Measurements from ENCODE around the gene CARS1. TPM values are rescaled to one million over a fixed set of nuclear protein-coding genes. Genes with fewer than 3 reads are reported as not detected.

Gene CARS1
- polyA plus RNA-seq, 2 donors = 22.8 to 29.0 TPM

DNA sequence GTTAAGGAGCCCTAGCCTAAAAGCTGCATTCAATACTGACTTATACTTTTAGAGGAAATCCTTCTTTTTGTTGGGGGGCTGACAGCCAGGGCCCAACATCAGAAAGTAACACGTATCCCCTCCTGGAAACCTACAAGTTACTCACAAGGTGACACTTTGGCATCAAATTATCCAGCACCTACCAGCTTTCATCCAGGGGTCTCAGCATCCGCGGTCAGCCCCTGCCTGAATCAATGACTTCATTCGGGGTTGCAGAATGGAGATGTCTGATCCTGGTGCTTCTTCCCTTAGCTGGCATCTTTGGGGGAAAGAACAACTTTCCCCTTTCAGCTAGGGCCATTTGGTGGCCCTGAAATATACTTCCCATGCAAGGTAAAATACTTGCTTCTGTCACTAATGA lies 59.8 kb downstream of the CARS1 start:
- Histone ChIP-seq H3K36me3 (ENCODE audit: control insufficient read depth in 2 of 2, insufficient read depth in 2 of 2, low read length in 1 of 2) (peaks cover 3 to 12% of the 10 kb centered on the region in 2 donors), H3K9me3 (ENCODE audit: control insufficient read depth in 2 of 2, insufficient read depth in 1 of 2, low read depth in 1 of 2, low read length in 1 of 2) (no peaks in the 10 kb centered on the region), H3K27ac (ENCODE audit: low read depth in 2 of 2, low read length in 1 of 2) (no peak overlapping the region), H3K27me3 (ENCODE audit: control insufficient read depth in 1 of 2, insufficient read depth in 2 of 2, low read length in 2 of 2) (no peaks in the 10 kb centered on the region), H3K4me3 (ENCODE audit: low read depth in 1 of 2, low read length in 2 of 2) (no peak overlapping the region), H3K4me1 (ENCODE audit: control insufficient read depth in 2 of 2, insufficient read depth in 2 of 2, low read length in 1 of 2) (peaks cover 13 to 21% of the 10 kb centered on the region in 2 donors)
- WGBS, 2 donors = 89 to 91% methylated on average over 4 of the region's 4 CpGs

DNA sequence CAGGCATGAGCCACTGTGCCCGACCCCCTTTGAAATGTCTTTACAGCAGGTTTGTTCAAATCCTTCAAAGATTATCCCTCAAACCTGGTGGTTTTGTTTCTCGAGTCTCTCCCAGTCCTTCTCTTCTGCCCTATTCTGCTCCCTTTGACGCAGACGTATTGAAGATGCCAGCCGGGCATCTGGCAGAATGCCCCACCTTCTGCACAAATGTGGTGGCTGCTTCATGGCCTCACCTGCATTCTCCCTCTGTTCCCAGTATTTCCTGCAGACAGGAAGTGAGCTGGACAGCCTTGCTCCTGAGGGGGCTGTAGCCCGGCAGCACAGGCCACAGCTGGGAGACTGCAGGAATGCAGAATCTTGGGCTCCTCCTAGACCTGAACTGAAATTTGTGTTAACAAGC lies 60.2 kb downstream of the CARS1 start:
- H3K36me3 ChIP-seq (ENCODE audit: control insufficient read depth in 2 of 2, insufficient read depth in 2 of 2, low read length in 1 of 2) = peaks cover 3 to 10% of the 10 kb centered on the region in 2 donors
- no peak overlapping the region for H3K4me3 ChIP-seq (ENCODE audit: low read depth in 1 of 2, low read length in 2 of 2)
- H3K9me3 ChIP-seq (ENCODE audit: control insufficient read depth in 2 of 2, insufficient read depth in 1 of 2, low read depth in 1 of 2, low read length in 1 of 2) = no peaks in the 10 kb centered on the region
- H3K27ac ChIP-seq (ENCODE audit: low read depth in 2 of 2, low read length in 1 of 2) = no peak overlapping the region
- peaks cover 13 to 21% of the 10 kb centered on the region in 2 donors for H3K4me1 ChIP-seq (ENCODE audit: control insufficient read depth in 2 of 2, insufficient read depth in 2 of 2, low read length in 1 of 2)
- 63 to 70% methylated on average over 6 of the region's 6 CpGs for WGBS, 2 donors
- no peaks in the 10 kb centered on the region for H3K27me3 ChIP-seq (ENCODE audit: control insufficient read depth in 1 of 2, insufficient read depth in 2 of 2, low read length in 2 of 2)

DNA sequence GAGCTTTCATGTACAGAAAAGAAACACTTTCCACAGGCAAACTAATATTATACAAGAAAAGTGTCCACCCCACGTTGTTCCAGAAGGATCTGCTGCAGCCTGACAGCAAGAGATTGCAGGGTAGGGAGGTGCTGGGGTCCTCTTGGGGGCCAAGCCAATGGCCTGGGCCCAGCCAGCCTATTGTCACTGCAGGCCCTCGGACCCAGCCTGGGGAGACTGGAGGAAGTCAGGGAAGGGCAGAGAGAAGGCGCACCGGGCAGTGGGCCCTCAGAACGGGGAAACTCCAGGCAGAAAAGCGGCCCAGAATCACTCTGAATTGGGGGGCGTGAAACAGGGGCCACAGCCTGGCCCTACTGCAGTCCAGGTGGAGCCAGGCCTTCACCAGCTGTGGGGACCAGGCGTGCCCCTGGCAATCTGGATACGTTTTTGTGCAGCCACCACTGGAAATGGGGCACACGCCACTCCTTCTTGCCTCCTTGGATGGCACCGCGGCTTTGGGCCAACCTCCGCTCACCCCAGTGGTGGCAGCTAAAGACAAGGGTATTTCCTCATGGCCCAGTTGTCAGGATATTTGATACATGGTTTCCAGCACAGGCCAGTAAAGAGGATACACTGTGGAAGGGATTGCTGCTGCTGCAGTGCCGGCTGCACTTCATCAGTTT lies 61.2 kb downstream of the CARS1 start:
- no peaks in the 10 kb centered on the region for H3K27me3 ChIP-seq (ENCODE audit: control insufficient read depth in 1 of 2, insufficient read depth in 2 of 2, low read length in 2 of 2)
- WGBS, 2 donors = 86 to 87% methylated on average over 14 of the region's 14 CpGs
- H3K4me1 ChIP-seq (ENCODE audit: control insufficient read depth in 2 of 2, insufficient read depth in 2 of 2, low read length in 1 of 2) = peaks cover 7 to 15% of the 10 kb centered on the region in 2 donors

DNA sequence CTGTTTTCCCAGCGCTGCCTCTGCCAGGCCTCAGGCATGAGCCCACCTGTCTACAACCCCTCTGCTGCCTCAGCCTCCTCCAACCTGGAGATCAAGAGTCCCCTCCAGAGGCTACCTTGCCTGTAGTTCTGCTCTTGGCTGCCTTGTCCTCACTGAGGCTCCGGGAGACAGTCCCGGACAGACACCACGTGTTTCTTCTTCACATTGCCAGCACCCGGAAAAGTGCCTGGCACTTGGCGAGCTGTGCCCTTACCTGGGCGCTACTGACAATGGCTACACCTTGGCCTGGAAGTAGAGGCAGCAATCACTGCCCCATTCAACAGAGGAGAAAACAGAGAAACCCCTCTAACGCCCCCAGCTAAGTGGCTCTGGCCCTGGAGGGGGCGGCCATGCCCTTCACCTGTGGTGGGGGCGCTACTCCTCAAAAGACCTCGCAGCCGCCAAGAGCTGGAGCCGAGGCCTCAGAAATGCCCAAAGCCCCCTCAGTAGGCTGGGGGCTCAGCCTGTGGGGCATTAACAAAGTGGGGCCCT lies 62.1 kb downstream of the CARS1 start:
- H3K27ac ChIP-seq (ENCODE audit: low read depth in 2 of 2, low read length in 1 of 2) = no peak overlapping the region
- H3K4me3 ChIP-seq (ENCODE audit: low read depth in 1 of 2, low read length in 2 of 2) = no peak overlapping the region
- H3K27me3 ChIP-seq (ENCODE audit: control insufficient read depth in 1 of 2, insufficient read depth in 2 of 2, low read length in 2 of 2) = no peaks in the 10 kb centered on the region
- no peaks in the 10 kb centered on the region for H3K9me3 ChIP-seq (ENCODE audit: control insufficient read depth in 2 of 2, insufficient read depth in 1 of 2, low read depth in 1 of 2, low read length in 1 of 2)
- WGBS, 2 donors = 78 to 86% methylated on average over 13 of the region's 13 CpGs
- peaks cover 0 to 6% of the 10 kb centered on the region in 2 donors for H3K36me3 ChIP-seq (ENCODE audit: control insufficient read depth in 2 of 2, insufficient read depth in 2 of 2, low read length in 1 of 2)
- peaks cover 5 to 8% of the 10 kb centered on the region in 2 donors for H3K4me1 ChIP-seq (ENCODE audit: control insufficient read depth in 2 of 2, insufficient read depth in 2 of 2, low read length in 1 of 2)

More for the DNA sequence above, 61.2 kb downstream of the CARS1 start:
- Histone ChIP-seq H3K4me3 (ENCODE audit: low read depth in 1 of 2, low read length in 2 of 2) (no peak overlapping the region), H3K36me3 (ENCODE audit: control insufficient read depth in 2 of 2, insufficient read depth in 2 of 2, low read length in 1 of 2) (peaks cover 0 to 7% of the 10 kb centered on the region in 2 donors), H3K27ac (ENCODE audit: low read depth in 2 of 2, low read length in 1 of 2) (no peak overlapping the region), H3K9me3 (ENCODE audit: control insufficient read depth in 2 of 2, insufficient read depth in 1 of 2, low read depth in 1 of 2, low read length in 1 of 2) (no peaks in the 10 kb centered on the region)

DNA sequence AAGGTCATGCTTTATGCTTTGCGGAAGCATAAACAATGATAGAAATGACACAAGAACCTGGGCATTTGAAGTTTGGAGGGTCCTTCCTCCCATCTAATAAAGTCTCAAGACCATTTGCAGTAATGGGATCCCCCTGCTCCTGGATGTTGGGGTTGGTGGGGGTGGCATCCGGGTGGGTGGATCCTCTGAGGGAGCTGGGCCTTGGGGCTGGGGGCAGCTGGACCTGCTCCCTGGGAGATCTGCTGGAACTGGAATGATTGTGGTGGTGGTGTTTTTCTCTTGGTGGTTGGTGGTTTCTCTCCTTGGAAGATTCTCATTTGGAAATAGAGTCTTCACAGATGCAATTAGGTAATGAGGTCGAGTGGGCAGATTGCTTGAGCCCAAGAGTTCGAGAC lies 62.9 kb downstream of the CARS1 start:
- Histone ChIP-seq H3K27me3 (ENCODE audit: control insufficient read depth in 1 of 2, insufficient read depth in 2 of 2, low read length in 2 of 2) (no peaks in the 10 kb centered on the region), H3K9me3 (ENCODE audit: control insufficient read depth in 2 of 2, insufficient read depth in 1 of 2, low read depth in 1 of 2, low read length in 1 of 2) (no peaks in the 10 kb centered on the region), H3K36me3 (ENCODE audit: control insufficient read depth in 2 of 2, insufficient read depth in 2 of 2, low read length in 1 of 2) (no peaks in the 10 kb centered on the region), H3K4me1 (ENCODE audit: control insufficient read depth in 2 of 2, insufficient read depth in 2 of 2, low read length in 1 of 2) (peaks cover 3 to 5% of the 10 kb centered on the region in 2 donors), H3K4me3 (ENCODE audit: low read depth in 1 of 2, low read length in 2 of 2) (no peak overlapping the region), H3K27ac (ENCODE audit: low read depth in 2 of 2, low read length in 1 of 2) (no peak overlapping the region)
- 85 to 91% methylated on average over 4 of the region's 4 CpGs for WGBS, 2 donors

DNA sequence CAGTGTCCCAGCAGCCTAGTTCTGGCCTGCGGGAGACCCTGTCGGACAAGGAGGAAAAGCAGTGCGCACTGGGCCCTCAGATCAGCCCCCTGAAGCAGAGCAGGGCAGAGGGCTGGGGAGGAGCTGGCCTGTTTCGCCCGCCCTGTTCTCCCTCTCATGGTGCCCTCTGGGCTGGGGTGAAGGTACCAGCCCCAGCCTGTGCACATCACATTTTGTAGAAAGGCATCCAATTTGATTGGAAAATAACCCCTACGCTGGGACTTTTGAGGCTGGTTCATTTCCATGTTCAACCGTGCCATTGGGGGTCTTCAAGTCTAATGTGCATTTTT lies 64.3 kb downstream of the CARS1 start:
- Histone ChIP-seq H3K27ac (ENCODE audit: low read depth in 2 of 2, low read length in 1 of 2) (peak overlapping the region; percentile 44 to 59), H3K4me1 (ENCODE audit: control insufficient read depth in 2 of 2, insufficient read depth in 2 of 2, low read length in 1 of 2) (peaks cover 3 to 5% of the 10 kb centered on the region in 2 donors), H3K27me3 (ENCODE audit: control insufficient read depth in 1 of 2, insufficient read depth in 2 of 2, low read length in 2 of 2) (no peaks in the 10 kb centered on the region), H3K4me3 (ENCODE audit: low read depth in 1 of 2, low read length in 2 of 2) (peak overlapping the region; percentile 67), H3K36me3 (ENCODE audit: control insufficient read depth in 2 of 2, insufficient read depth in 2 of 2, low read length in 1 of 2) (no peaks in the 10 kb centered on the region), H3K9me3 (ENCODE audit: control insufficient read depth in 2 of 2, insufficient read depth in 1 of 2, low read depth in 1 of 2, low read length in 1 of 2) (no peaks in the 10 kb centered on the region)
- 25 to 35% methylated on average over 7 of the region's 7 CpGs for WGBS, 2 donors

DNA sequence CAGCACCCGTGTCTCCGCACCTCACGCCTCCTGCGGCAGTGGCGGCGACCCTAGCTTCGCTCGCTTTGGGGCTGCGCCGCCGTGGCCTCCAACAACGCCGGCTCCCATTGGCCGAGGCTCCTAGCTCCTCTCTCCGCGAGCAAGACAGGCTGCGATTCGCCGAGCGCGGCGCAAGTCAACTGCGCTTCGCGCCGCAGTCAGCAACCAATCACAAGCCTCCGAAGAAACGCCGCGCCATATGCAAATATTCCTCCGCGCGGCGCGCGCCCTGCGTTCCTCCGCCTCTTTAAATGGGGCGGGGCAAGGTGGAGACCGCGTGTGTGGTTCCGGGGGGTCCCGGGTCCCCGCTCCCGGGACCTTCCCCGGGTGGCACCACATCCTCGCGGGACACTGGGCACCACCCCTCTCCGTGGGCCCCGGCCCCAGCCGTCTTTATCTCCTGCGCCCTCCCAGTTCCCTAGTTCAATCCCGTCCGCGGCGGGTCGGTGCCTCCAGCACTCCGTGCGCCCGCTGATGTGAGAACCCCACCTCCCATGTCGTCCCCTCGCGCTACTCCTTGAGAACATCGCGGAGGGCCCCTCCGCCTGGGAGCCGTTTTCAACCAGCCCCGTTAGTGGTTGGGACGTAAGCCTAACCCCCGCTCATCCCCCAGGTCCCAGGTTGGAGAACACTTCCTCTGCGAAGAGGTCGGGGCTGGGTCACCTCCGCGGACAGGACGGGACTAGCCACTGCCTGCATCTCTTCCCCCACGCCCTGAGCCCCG lies 64.8 kb downstream of the CARS1 start, which contains the start of gene NAP1L4:
Gene NAP1L4 (minus strand): TSS at position 96 of the 763 bp plus-strand sequence. CDS start 13,109 bp downstream, outside the sequence.
- Histone ChIP-seq H3K4me1 (ENCODE audit: control insufficient read depth in 2 of 2, insufficient read depth in 2 of 2, low read length in 1 of 2) (peaks cover 3 to 7% of the 10 kb centered on the region in 2 donors), H3K36me3 (ENCODE audit: control insufficient read depth in 2 of 2, insufficient read depth in 2 of 2, low read length in 1 of 2) (no peaks in the 10 kb centered on the region), H3K4me3 (ENCODE audit: low read depth in 1 of 2, low read length in 2 of 2) (peak within 1 kb of the TSS; percentile 67), H3K27ac (ENCODE audit: low read depth in 2 of 2, low read length in 1 of 2) (peak within 1 kb of the TSS; percentile 96 to 99), H3K27me3 (ENCODE audit: control insufficient read depth in 1 of 2, insufficient read depth in 2 of 2, low read length in 2 of 2) (no peaks in the 10 kb centered on the region), H3K9me3 (ENCODE audit: control insufficient read depth in 2 of 2, insufficient read depth in 1 of 2, low read depth in 1 of 2, low read length in 1 of 2) (no peaks in the 10 kb centered on the region)
- WGBS, 2 donors = 0% methylated on average over 77 of the region's 77 CpGs

DNA sequence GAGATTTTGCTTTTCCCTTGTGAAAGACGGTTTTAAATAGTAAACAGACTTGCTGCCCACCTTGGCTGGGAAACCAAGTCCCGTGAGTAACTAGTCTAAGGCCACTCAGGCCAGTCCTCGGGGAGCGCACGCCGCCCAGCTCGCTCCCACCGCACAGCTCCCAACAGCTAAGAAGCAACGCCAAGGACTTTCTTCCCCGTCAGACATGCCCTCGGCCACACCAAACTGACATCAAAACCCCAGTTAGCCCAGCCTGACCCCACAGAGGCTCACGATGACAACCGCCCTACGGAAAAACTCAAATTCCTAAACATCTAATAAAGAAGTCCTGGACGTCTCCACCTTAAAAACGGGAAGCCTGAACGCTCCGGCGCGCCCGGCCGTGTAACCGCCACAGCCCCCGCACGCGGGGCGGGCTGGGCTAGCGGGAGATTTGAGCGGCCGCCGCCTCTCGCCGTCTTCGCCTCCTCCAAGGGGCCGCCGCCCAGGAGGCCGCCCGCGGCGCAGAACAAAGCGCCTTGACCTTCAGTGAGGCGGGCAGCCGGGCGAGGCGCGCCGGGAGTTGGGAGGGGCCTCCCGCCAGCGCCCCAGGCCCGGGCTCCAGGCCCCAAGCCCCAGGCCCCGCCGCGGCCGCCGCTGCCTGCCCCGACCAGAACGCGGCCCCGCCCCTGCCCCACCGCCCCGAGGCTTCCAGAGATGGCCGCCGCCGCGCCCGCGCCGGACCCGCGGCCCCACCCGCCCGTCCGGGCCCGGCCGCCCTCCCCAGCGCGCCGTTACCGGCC lies 65.6 kb downstream of the CARS1 start:
- H3K27me3 ChIP-seq (ENCODE audit: control insufficient read depth in 1 of 2, insufficient read depth in 2 of 2, low read length in 2 of 2) = no peaks in the 10 kb centered on the region
- no peaks in the 10 kb centered on the region for H3K36me3 ChIP-seq (ENCODE audit: control insufficient read depth in 2 of 2, insufficient read depth in 2 of 2, low read length in 1 of 2)
- no peaks in the 10 kb centered on the region for H3K9me3 ChIP-seq (ENCODE audit: control insufficient read depth in 2 of 2, insufficient read depth in 1 of 2, low read depth in 1 of 2, low read length in 1 of 2)
- peaks cover 3 to 7% of the 10 kb centered on the region in 2 donors for H3K4me1 ChIP-seq (ENCODE audit: control insufficient read depth in 2 of 2, insufficient read depth in 2 of 2, low read length in 1 of 2)
- H3K27ac ChIP-seq (ENCODE audit: low read depth in 2 of 2, low read length in 1 of 2) = peak overlapping the region; percentile 96 to 99
- peak overlapping the region; percentile 67 for H3K4me3 ChIP-seq (ENCODE audit: low read depth in 1 of 2, low read length in 2 of 2)
- 0 to 1% methylated on average over 54 to 79 of the region's 79 CpGs for WGBS, 2 donors
